Measurements from ENCODE around the gene INPP4B.

Gene INPP4B

DNA sequence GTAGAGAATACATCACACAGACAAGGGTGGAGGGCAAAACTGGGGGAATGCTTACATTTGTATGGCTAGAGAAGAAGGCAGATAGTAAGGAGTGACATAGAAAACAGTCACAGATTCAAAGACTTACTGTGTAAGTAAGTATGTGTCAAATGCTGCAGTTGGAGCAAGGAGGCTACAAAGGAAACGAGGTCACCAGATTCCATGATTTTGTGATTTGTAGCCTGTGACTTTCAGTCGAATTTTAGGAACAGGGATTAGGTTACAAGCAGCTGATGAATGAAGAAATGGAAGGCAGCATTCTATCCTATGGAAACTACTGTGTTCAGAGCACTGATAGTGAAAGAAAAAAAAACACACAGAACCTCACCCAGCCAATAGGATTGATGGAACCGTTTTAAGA, 801.8 kb downstream of the INPP4B start:
- no peak for DNase-seq

GRCh38 chr4:142043509-142043908, 802.6 kb downstream of the INPP4B start:
- no peak for DNase-seq

DNA sequence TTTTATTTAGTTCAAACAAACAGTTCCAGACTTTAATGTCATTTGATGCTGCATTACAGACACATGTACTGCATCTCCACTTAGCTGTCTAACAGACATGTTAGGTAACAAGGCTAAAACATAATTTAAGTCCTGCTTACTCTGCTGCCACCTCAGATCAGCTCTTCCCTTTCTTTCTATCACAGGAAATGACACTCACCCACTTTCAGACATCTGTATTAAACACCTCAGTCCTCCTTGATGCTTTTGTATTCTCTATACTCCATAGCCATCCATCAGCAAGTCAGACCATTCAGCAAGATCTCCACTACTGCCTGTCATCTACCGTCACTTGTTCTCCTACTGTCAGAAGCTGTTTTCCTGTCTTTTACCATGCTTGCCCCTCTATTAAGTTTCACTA, 804.3 kb downstream of the INPP4B start:
- no peak for DNase-seq

DNA sequence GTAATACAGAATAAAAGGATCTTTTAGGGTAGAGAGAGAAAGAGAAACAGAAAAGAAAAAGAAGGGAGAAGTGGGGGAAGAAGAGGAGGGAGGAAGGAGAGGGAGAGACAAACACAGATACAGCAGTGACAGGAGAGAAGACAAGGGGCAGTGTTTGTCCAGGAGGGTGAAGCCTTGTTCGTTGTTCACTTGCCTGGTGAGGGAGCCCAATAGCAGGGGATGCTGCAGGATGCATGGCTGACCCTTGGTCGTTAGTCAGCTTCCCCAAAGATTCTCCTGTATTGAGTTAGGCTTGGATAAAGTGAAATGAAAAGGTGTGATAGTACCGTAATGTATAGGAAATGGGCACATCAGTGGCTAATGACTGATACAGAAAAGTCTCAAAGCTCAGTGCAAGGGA, 806.1 kb downstream of the INPP4B start:
- DNase-seq = no peak

DNA sequence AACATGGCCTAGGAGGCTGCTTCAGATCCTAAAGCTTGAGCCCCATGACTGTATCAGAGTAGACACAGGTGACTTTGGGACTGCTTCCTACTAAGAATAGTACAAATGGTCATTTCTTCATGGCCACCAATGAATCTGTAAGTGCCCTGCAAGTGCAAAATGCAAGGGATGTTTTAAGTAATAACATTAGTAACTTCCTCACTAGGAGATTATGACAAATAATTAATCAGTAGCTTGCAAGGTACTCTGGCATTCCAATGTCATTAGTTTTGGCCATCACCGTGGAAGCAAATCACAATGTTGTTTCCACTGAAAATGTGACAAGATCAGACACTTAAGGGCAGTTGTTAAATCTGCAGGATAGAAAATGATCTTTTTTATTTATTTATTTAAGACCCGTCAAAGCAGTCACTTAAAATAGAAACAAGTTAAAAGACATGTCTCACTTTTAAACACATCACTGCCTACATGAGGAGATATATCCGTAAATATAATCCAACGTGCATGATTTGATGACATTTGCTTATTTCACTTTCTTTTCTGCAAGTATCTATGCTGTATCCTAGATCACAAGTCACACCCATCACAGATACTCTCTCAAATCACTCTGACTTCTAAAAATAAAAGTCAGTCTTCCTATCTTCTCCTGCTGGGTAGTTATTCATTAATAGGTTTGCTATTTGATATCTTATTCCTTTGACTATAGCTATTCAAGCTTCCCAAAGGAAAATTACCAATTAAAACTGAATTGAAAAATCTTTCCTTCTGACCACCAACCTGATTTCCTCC, 809.1 kb downstream of the INPP4B start:
- DNase-seq = no peak

DNA sequence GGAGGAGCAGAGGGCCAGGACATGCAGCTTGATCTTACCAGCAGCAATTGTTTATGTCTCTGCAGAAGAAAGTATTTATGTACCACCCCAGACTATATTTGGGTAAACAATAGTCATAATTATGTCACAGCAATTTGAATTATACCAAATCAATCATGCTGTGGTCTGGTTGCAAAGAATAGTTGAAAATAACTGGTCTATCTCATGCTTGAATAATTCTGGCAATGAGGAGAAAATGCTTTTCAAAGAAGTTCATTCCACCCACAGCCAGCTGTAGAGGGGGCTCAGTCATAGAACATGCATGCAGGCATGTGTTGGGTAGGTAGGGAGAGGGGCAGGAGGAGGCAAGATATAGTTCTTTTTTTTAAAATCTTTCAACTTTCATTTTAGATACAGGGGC, 810.5 kb downstream of the INPP4B start:
- DNase-seq = no peak

DNA sequence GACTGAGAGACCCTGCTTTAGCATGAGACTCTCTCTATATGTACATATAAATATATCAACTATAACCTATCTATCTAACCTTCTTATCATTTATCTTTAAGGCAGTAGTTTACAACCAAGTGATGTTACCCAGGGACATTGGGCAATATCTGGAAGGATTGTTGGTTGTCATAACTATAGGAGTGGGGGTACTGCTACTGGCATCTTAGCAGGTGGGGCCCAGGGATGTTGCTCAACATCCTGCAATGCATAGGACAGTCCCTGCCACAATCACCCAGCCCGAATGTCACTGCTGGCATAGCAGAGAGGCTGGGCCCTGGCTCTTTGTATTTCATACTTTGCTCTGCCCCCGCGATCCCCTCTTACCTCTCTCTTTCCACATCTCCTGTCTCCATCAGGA, 812.0 kb downstream of the INPP4B start:
- no peak for DNase-seq

DNA sequence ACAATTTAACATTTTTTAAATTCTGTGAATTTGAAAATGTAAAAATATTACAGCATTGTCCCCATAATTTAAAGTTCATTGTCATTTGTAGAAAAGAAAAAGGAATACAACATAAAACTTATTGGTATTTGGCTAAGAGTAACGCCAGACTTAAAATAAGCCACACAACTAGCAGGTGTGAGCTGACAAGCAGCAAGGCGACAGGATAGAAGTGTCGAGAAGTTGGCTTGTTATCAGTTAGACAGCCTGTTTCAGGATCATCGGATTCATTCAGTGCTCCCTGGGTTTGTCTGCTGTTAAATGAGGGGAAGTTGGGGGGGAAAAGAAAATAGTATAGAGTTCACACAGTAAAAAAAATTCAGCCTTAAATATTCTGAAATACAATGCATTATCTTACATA, 816.1 kb downstream of the INPP4B start:
- no peak for DNase-seq

DNA sequence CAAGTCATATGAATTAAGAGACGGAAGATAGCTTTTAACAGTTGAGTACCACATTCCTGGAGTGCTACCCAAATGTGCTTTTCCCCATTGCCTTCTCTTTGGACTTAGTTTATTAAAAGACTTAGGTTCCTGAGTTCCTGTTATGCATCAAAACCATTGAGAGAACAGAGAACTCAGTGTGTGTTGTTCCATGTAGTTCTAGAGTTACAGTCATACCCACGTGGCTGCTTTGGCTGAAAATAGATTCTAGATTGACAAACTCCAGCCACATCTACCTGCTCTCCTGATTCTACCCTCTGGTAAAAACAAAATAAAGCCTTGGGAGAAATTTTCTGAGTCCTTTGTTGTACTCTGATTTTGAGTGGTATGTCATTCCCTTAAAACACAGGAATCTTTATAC, 824.3 kb downstream of the INPP4B start:
- DNase-seq = no peak

DNA sequence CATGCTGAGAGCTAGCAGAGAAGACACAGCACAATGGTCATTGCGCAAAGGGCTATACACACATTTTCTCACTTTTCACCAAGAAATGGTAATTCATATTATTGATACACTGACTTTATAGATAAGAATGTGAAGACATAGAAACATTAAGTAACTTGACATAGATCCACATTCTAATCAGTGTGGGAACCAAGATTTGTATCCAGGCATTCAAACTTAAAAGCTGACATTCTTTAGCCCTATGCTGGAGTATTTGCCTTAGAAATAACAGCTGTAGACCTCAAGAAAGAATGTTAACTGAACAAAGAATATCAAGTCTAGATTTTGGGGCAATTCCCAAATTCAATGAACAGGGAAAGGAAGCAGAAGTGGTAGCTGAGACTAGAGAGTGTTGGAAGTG, 824.9 kb downstream of the INPP4B start:
- DNase-seq = no peak

DNA sequence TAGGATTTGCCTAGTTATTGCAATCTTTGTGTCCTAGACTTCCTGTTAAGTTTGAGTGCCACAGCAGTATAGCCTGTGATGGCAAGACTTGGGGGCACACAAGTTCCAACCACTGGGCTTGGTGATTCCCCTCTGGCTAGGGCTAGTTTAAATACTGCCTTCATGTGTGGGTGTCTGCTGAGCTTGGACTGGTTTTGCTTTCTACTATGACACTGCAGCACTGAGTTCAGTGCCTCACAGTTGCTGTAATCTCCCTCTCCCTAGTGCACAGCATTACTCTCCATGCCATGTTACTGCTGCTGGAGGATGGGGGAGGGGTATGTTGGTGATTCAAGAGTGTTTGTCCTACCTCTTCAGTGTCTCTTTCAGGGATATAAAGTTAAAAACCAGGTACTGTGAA, 830.1 kb downstream of the INPP4B start:
- no peak for DNase-seq

- no peak for DNase-seq
Measured at GRCh38 chr4:142009751-142010150, 836.4 kb downstream of the INPP4B start.

- no peak for DNase-seq
Measured at GRCh38 chr4:142005519-142005918, 840.6 kb downstream of the INPP4B start.

GRCh38 chr4:141999446-142000143, 846.5 kb downstream of the INPP4B start:
- DNase-seq = no peak

- no peak for DNase-seq
Measured at GRCh38 chr4:141995056-141995455, 851.0 kb downstream of the INPP4B start.

DNA sequence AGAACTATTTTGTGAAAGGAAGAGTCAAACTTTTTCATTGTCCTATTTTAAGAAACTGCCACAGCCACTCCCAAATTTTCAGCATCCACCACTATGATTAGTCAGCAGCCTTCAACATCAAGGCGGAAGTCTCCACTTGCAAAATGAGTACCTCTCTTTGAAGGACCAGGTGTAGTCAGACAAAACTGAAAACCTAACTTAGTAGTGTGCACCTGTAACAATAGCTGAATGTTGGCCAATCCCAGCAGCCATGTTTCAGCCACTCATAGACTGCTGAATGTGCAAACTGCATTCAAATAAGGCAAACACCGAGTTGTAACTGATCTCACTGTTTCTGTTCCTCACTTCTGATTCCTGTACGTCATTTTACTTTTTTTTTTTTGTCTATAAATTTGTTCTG, 868.7 kb downstream of the INPP4B start:
- DNase-seq = no peak
